SK-N-MC (cell line): ENCODE measurements around the gene GPR84.

Source experiments
- EZH2 ChIP-seq: fragments of 200-600 bp; sonication (generic); IDR thresholded peaks from one replicate; pipeline ENCODE4 v1.6.1; 2017; ENCODE audit warnings: antibody characterized with exemption
- FOXP2 ChIP-seq: optimal IDR thresholded peaks from 2 replicates; pipeline ENCODE3; 2011; ENCODE audit warnings: mild to moderate bottlenecking, moderate library complexity; ENCODE audit not compliant: insufficient read depth; ENCODE audit errors: extremely low read length, control extremely low read depth
- POLR2AphosphoS5 ChIP-seq: IDR thresholded peaks from 2 replicates; pipeline ENCODE4 v1.6.1; 2012; ENCODE audit warnings: mild to moderate bottlenecking, low read depth, low read length, borderline replicate concordance

GRCh38 chr12:54389607-54390175, 25.4 kb upstream of the GPR84 start:
- TF ChIP-seq EZH2, result no peak
- no peak for TF ChIP-seq POLR2AphosphoS5
- no peak for TF ChIP-seq FOXP2
